Suprapubic skin (tissue), 4 donors: ENCODE measurements around the gene RBM4B. TPM values are rescaled to one million over a fixed set of nuclear protein-coding genes. Genes with fewer than 3 reads are reported as not detected.

Experiments used
- DNase-seq, 2 donors: peaks; one replicate each; pipeline ENCODE4 v3.0.0-alpha.2; 2019; ENCODE audit warnings: low spot score in 2 of 2
- H3K27ac ChIP-seq: fragments of 200-600 bp; sonication (generic); one replicate; pipeline ENCODE4 v1.5.1; 2019
- H3K27me3 ChIP-seq: fragments of 200-600 bp; sonication (generic); one replicate; pipeline ENCODE4 v1.5.1; 2019
- H3K36me3 ChIP-seq: fragments of 200-600 bp; sonication (generic); one replicate; pipeline ENCODE4 v1.5.1; 2019
- H3K4me1 ChIP-seq: fragments of 200-600 bp; sonication (generic); one replicate; pipeline ENCODE4 v1.5.1; 2019
- H3K4me3 ChIP-seq: fragments of 200-600 bp; sonication (generic); one replicate; pipeline ENCODE4 v1.5.1; 2019; ENCODE audit warnings: mild to moderate bottlenecking
- H3K9me3 ChIP-seq: fragments of 200-600 bp; sonication (generic); one replicate; pipeline ENCODE4 v1.5.1; 2019
- CTCF ChIP-seq, 2 donors: fragments of 200-600 bp in 1 of 2; fragments of 450-650 bp in 1 of 2; sonication (generic) in 1 of 2; IDR thresholded peaks; one replicate each; pipeline ENCODE4 v1.5.1; 2016 to 2019; ENCODE audit warnings: antibody characterized with exemption in 2 of 2, mild to moderate bottlenecking in 1 of 2, moderate library complexity in 1 of 2
- EP300 ChIP-seq: sonication (generic); formaldehyde crosslinking; IDR thresholded peaks from one replicate; pipeline ENCODE4 v1.6.1; 2017; ENCODE audit warnings: antibody characterized with exemption
- POLR2A ChIP-seq, 2 donors: fragments of 450-650 bp; IDR thresholded peaks; one replicate each; pipeline ENCODE4 v1.6.1; 2017; ENCODE audit warnings: antibody characterized with exemption in 2 of 2, mild to moderate bottlenecking in 2 of 2, moderate library complexity in 2 of 2
- POLR2AphosphoS5 ChIP-seq, 3 donors: sonication (generic); formaldehyde crosslinking; IDR thresholded peaks; one replicate each; pipeline ENCODE4 v1.6.1; 2017; ENCODE audit warnings: antibody characterized with exemption in 3 of 3
- WGBS: methylation state at CpG from one replicate; pipeline ENCODE4 v1.1.5; 2018; 5-methylcytosine and 5-hydroxymethylcytosine counted together
- total RNA-seq, 4 donors: library from RNA; depleted of rRNA; stranded (reverse); fragments of >200 nt; gene quantifications; one replicate each; pipeline ENCODE4 v1.1.0, GENCODE V29; 2016

Gene RBM4B
- total RNA-seq, 4 donors from 2014 or later = 16.7 to 27.1 (median 22.0) TPM

GRCh38 chr11:66694732-66695207 lies 17.1 kb upstream of the RBM4B start:
- Histone ChIP-seq H3K4me1 (peaks cover 4% of the 10 kb centered on the region), H3K27ac (no peak overlapping the region), H3K36me3 (peaks cover 78% of the 10 kb centered on the region), H3K4me3 (no peak overlapping the region), H3K9me3 (no peaks in the 10 kb centered on the region), H3K27me3 (no peaks in the 10 kb centered on the region)
- WGBS = 13% methylated on average over 6 of the region's 6 CpGs
- TF ChIP-seq POLR2AphosphoS5 (IDR thresholded peaks at IDR 0.05) (peak in 2 of 3 donors; percentile 18 to 43), EP300 (no peak), POLR2A (IDR thresholded peaks at IDR 0.05) (no peak), CTCF (IDR thresholded peaks at IDR 0.05) (peak; percentile 88 to 93)
- DNase-seq = peak; percentile 88 to 91

GRCh38 chr11:66694056-66694410 lies 16.3 kb upstream of the RBM4B start:
- H3K4me3 ChIP-seq = no peak overlapping the region
- H3K27ac ChIP-seq = no peak overlapping the region
- WGBS = 73% methylated on average over 5 of the region's 13 CpGs
- no peaks in the 10 kb centered on the region for H3K27me3 ChIP-seq
- no peaks in the 10 kb centered on the region for H3K9me3 ChIP-seq
- peaks cover 78% of the 10 kb centered on the region for H3K36me3 ChIP-seq
- no peak for TF ChIP-seq EP300
- TF ChIP-seq POLR2A (IDR thresholded peaks at IDR 0.05) = no peak
- TF ChIP-seq CTCF (IDR thresholded peaks at IDR 0.05) = no peak
- DNase-seq = no peak
- H3K4me1 ChIP-seq = peaks cover 5% of the 10 kb centered on the region

DNA sequence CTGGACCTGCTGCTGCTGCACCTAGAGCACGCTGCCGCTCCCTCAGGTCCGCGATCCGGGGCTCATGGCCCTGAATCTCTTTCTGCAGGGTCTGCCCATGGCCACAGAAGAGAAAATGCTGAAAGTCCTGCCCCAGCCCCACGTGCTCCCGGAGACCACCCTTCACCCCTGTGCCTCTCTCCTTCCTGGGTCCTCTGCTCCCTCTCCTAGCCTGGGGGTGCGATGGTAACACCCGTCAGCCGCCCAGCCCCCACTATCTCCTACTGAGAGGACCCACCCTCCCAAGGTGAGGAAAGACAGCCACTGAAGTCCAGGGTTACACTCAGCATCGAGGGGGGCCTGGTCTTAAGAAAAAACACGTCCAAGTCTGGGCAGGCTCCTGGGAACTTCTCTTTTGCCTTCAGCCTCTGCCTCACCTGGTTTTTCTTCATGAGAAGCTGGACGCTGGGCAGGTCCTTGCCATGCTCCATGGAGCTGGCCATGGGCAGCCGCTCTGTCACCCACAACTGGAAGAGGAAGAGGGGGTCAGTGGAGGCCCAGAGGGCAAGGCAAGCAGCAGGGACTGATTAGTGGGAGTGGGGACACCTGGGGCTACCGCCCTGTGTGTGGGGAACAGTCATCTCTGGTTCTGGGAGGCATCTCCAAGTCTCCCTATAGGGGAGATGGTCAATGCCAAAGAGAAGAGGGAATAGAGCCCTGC lies 15.8 kb upstream of the RBM4B start:
- peaks cover 78% of the 10 kb centered on the region for H3K36me3 ChIP-seq
- DNase-seq = no peak

DNA sequence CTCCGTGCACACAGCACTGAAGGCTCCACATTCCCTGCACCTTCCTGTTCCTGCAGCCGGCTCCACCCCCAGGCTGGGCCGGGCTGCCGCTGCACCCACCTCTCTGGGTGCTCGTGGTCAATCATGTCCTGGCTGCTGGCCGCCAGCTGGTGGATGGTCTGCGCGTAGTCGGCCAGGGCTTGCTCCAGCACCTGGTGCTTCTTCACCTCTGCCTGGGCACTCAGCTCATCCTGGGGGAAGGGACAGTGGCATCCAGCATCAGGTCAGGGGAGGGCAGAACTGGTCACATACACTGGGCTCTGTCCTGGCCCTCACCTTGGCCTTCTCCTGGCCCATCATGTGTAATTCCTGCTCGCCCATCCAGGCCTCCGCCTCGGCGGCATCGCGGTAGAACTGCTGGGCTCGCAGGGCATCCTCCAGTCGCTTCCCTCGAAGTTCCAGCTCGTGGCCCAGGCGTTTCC lies 15.2 kb upstream of the RBM4B start:
- 92% methylated on average over 15 of the region's 20 CpGs for WGBS
- peaks cover 16% of the 10 kb centered on the region for H3K4me1 ChIP-seq
- H3K9me3 ChIP-seq = no peaks in the 10 kb centered on the region
- H3K36me3 ChIP-seq = peaks cover 77% of the 10 kb centered on the region
- no peak for TF ChIP-seq CTCF (IDR thresholded peaks at IDR 0.05)
- TF ChIP-seq EP300 = no peak
- no peak for TF ChIP-seq POLR2A (IDR thresholded peaks at IDR 0.05)
- TF ChIP-seq POLR2AphosphoS5 (IDR thresholded peaks at IDR 0.05) = no peak
- DNase-seq = no peak
- no peak overlapping the region for H3K27ac ChIP-seq
- no peak overlapping the region for H3K4me3 ChIP-seq
- H3K27me3 ChIP-seq = no peaks in the 10 kb centered on the region

More for the DNA sequence above, 15.8 kb upstream of the RBM4B start:
- Histone ChIP-seq H3K27ac (no peak overlapping the region), H3K4me1 (peaks cover 10% of the 10 kb centered on the region), H3K4me3 (no peak overlapping the region), H3K27me3 (no peaks in the 10 kb centered on the region), H3K9me3 (no peaks in the 10 kb centered on the region)
- WGBS = 93% methylated on average over 15 of the region's 15 CpGs
- no peak for TF ChIP-seq EP300
- no peak for TF ChIP-seq CTCF (IDR thresholded peaks at IDR 0.05)
- TF ChIP-seq POLR2AphosphoS5 (IDR thresholded peaks at IDR 0.05) = no peak
- TF ChIP-seq POLR2A (IDR thresholded peaks at IDR 0.05) = no peak

DNA sequence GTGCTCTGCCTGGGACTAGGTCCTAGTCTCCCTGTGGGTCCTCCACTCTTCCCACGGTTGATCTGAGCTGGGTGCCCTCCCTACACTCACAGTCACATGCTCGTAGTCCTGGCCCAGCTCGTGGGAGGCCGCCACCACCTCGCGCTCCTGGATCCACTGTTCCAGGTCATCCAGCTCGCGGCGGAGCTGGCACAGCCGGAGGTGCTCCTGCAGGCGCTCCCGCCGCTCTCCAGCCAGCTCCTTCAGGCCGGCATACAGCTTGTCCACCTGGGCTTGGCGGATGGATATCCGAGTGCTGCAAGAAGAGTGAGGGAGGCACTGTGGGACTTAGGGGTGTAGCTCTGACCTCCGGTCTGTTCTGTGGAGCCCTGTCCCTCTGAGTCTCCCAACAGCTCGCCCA lies 14.8 kb upstream of the RBM4B start:
- no peak overlapping the region for H3K4me3 ChIP-seq
- TF ChIP-seq POLR2AphosphoS5 (IDR thresholded peaks at IDR 0.05) (no peak), CTCF (IDR thresholded peaks at IDR 0.05) (no peak)
- no peak for DNase-seq
- no peaks in the 10 kb centered on the region for H3K27me3 ChIP-seq
- H3K4me1 ChIP-seq = peaks cover 20% of the 10 kb centered on the region
- H3K36me3 ChIP-seq = peaks cover 77% of the 10 kb centered on the region
- 93% methylated on average over 18 of the region's 18 CpGs for WGBS
- H3K27ac ChIP-seq = no peak overlapping the region
- no peaks in the 10 kb centered on the region for H3K9me3 ChIP-seq
